Fibroblast of skin of left quadriceps (primary cell): ENCODE measurements around the gene BPIFB6.

Experiments
- DNase-seq, 2 experiments: peaks; one replicate each; pipeline ENCODE4 v3.0.0-alpha.2; 2013; ENCODE audit warnings: low read depth in 2 of 2

Gene BPIFB6

DNA sequence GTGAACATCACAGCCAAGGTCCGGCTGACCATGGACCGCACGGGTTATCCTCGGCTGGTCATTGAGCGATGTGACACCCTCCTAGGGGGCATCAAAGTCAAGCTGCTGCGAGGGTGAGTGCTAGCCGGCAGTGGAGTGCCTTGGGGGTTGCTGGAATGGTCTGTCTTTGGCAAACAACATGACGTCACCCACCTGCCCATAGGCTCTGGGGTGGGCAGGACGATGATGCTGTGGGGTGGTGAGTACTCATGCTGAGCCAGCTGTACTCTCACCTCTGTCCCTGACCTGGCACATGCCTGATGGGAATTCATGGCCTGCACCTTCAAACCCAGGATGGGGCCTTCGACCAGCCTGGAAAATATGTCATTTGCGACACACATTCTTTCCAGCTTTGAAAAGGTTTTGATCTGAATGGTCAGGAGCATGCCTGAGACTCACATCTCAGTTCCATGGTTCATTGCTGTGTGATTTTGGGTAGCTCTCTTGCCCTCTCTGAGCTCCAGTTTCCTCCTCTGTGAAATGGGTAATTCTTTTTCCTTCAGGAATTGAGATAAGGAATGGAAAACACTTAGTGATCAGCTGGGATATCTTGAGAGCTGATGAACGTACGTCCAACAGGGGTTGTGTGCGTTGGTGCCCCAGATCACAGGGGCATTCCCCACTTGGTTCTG lies 54.7 kb downstream of the BPIFB6 start:
- no peak for DNase-seq

DNA sequence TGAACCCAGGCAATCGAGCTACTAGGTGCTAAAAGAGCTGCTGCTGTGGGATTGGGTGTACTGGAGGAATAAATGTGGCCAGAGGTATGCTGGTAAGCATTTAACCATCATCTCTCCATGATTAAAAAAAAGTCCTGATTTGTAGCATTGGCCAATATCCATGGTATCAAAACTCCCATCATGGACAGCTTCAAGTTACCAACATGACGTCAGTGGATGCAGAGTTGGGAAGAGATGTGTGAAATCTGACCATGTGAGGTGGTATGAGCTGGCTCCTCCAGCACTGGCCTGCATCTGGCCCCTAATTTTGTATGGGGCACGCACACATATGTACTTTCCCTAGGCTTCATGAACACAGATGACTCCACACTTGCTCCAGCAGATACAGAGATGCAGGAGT lies 59.7 kb downstream of the BPIFB6 start:
- no peak for DNase-seq

DNA sequence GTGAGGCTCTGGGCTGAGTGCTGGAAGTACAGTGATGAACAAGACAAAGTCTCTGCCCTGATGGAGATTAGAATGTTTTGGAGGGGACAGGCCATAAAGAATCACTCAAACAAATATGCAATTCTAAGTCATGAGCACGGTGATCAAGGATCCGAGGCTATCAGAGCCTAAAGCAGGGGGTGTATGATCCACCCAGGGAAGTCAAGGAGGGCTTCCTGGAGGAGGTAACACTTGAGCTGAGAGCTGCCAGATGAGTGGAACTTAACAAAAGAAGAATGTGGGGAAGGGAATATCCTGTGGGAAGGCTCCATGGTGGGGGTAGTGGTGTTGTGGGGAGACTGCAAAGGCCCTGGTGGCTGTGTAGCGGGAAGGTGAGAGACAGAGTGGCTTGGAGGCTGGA lies 60.2 kb downstream of the BPIFB6 start:
- DNase-seq: no peak

- DNase-seq: no peak
Measured at GRCh38 chr20:33092361-33092760, 60.9 kb downstream of the BPIFB6 start.

GRCh38 chr20:33093074-33093473 lies 61.6 kb downstream of the BPIFB6 start:
- DNase-seq: no peak

DNA sequence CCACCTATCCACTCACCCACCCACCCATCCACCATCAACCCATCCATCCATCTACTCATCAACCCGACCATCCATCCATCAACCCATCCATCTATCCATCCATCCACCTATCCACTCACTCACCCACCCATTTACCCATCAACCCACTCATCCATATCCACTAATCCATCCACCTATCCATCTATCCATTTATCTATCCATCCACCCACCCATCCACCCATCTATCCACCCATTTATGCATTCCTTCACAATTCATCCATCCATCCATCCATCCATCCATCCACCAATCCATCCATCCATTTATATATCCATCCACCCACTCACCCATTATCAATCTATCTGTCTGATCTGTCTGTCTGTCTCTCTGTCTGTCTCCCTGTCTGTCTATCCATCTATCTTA lies 62.1 kb downstream of the BPIFB6 start:
- DNase-seq: no peak
